ENCODE results near the gene TSPAN17. TPM values are rescaled to one million over a fixed set of nuclear protein-coding genes. Genes with fewer than 3 reads are reported as not detected.
A peak's percentile ranks its signal among the peaks of the same experiment; 100 is the strongest.

The TSPAN17 gene
- total and polyA plus RNA-seq, 9 of the 15 experiments (the other 6 are each of a cell fraction or from before 2014, with no cell fraction given), result 0.73 to 58.3 (median 34.5) TPM

GRCh38 chr5:176660860-176661641 is 13.8 kb downstream of the TSPAN17 start:
- peaks cover 11% of the 10 kb centered on the region; the same call in 1 of the 3 replicates for H3K36me3 ChIP-seq (ENCODE audit: control insufficient read depth, insufficient read depth, low read length)
- no peaks in the 10 kb centered on the region for H3K9me3 ChIP-seq (replicated peaks; ENCODE audit: control insufficient read depth, insufficient read depth, low read depth, low read length)
- H3K9ac ChIP-seq (ENCODE audit: insufficient read depth in 1 of 2, low read depth in 2 of 2, low read length in 2 of 2), result peak overlapping the region in 1 of 2 experiments; percentile 69; a peak in 2 of 4 replicates
- FAIRE-seq (peak; percentile 89), ATAC-seq (peak; percentile 96), DNase-seq (ENCODE audit: extremely low read depth in 1 of 4, low spot score in 3 of 4) (peak; percentile 89 to 92 (median 90))
- peaks cover 0 to 24% of the 10 kb centered on the region in 2 experiments; a peak in 2 of 5 replicates for H3K4me1 ChIP-seq (replicated peaks in 1 of 2; ENCODE audit: control insufficient read depth in 2 of 2, insufficient read depth in 2 of 2, low read length in 2 of 2)
- peaks cover 13% of the 10 kb centered on the region; the same call in 1 of the 2 replicates for H4K20me1 ChIP-seq (replicated peaks; ENCODE audit: control insufficient read depth, insufficient read depth, low read length)
- WGBS (ENCODE audit: insufficient coverage, low coverage, missing lambda C conversion rate), result 22% methylated on average over 31 of the region's 33 CpGs
- no peaks in the 10 kb centered on the region for H3K79me2 ChIP-seq (ENCODE audit: control insufficient read depth, insufficient read depth, low read length)
- ChIA-PET CTCF (ENCODE audit: low intra/inter-chr PET ratio) (interaction anchor here (0.7 to 1.4 kb wide), 6 partner anchors 10 to 451 kb away, joined by 3 to 8 read pairs (median 4); no protein-coding TSS in a partner anchor), POLR2A (interaction anchor here (0.6 to 1.9 kb wide), 8 partner anchors 9 to 453 kb away, joined by 3 to 6 read pairs (median 4); partner anchors contain the start of gene TSPAN17)
- H3K27ac ChIP-seq (ENCODE audit: extremely low read depth, low read depth, low read length), result no peak overlapping the region
- no peak overlapping the region for H2AFZ ChIP-seq (ENCODE audit: low read depth, low read length)
- peak overlapping the region; percentile 40; the same call in 1 of the 2 replicates for H3K4me2 ChIP-seq (ENCODE audit: insufficient read depth, low read length)
- in situ Hi-C loops (cut with MboI) (loop anchor here (5.0 to 10.0 kb wide), 2 partner anchors 294 to 451 kb away; no protein-coding TSS in a partner anchor), intact Hi-C loops (cut with micrococcal nuclease) (loop anchor here (1.0 to 10.0 kb wide), 3 partner anchors 144 to 451 kb away; no protein-coding TSS in a partner anchor)
- no TSS peak for BruUV-seq (replicated peaks)
- no peaks in the 10 kb centered on the region for H3K9me1 ChIP-seq (ENCODE audit: control insufficient read depth, insufficient read depth, low read length)
- H3K27me3 ChIP-seq (ENCODE audit: control insufficient read depth in 2 of 2, insufficient read depth in 2 of 2, low read length in 2 of 2), result peaks cover 20 to 47% of the 10 kb centered on the region in 2 experiments
- H3K4me3 ChIP-seq, result no peak overlapping the region
- TF ChIP-seq SUPT5H (IDR thresholded peaks at IDR 0.05), result no peak
- TF ChIP-seq, protein P1, sequence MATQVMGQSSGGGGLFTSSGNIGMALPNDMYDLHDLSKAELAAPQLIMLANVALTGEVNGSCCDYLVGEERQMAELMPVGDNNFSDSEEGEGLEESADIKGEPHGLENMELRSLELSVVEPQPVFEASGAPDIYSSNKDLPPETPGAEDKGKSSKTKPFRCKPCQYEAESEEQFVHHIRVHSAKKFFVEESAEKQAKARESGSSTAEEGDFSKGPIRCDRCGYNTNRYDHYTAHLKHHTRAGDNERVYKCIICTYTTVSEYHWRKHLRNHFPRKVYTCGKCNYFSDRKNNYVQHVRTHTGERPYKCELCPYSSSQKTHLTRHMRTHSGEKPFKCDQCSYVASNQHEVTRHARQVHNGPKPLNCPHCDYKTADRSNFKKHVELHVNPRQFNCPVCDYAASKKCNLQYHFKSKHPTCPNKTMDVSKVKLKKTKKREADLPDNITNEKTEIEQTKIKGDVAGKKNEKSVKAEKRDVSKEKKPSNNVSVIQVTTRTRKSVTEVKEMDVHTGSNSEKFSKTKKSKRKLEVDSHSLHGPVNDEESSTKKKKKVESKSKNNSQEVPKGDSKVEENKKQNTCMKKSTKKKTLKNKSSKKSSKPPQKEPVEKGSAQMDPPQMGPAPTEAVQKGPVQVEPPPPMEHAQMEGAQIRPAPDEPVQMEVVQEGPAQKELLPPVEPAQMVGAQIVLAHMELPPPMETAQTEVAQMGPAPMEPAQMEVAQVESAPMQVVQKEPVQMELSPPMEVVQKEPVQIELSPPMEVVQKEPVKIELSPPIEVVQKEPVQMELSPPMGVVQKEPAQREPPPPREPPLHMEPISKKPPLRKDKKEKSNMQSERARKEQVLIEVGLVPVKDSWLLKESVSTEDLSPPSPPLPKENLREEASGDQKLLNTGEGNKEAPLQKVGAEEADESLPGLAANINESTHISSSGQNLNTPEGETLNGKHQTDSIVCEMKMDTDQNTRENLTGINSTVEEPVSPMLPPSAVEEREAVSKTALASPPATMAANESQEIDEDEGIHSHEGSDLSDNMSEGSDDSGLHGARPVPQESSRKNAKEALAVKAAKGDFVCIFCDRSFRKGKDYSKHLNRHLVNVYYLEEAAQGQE (IDR thresholded peaks at IDR 0.05; ENCODE audit: borderline replicate concordance), result peak; percentile 89
- TF ChIP-seq, protein P1 (CRISPR knock-in tag; IDR thresholded peaks at IDR 0.05; ENCODE audit: low read depth), result 0 out of 2 replicates have a peak, but pooled peaks have one; percentile 50
- TF ChIP-seq EGR1 (conservative IDR thresholded peaks at IDR 0.05), result peak; percentile 95
- no peak for TF ChIP-seq LEF1 (IDR thresholded peaks at IDR 0.05)
- peak; percentile 62 for TF ChIP-seq POLR2G (IDR thresholded peaks at IDR 0.05; ENCODE audit: low read depth, low read length)
- TF ChIP-seq ETV1 (tag; conservative IDR thresholded peaks at IDR 0.05; ENCODE audit: low read depth), result no peak
- TF ChIP-seq RAD21 (CRISPR knock-in tag; conservative IDR thresholded peaks at IDR 0.05 in 1 of 2, IDR thresholded peaks at IDR 0.05 in 1 of 2), result peak; percentile 87 to 97
- TF ChIP-seq MTA1 (IDR thresholded peaks at IDR 0.05; ENCODE audit: borderline replicate concordance), result no peak
- 0 out of 2 replicates have a peak, but pooled peaks have one; percentile 2 for TF ChIP-seq MAFK (IDR thresholded peaks at IDR 0.05; ENCODE audit: low read length)
- no peak for TF ChIP-seq KAT8 (IDR thresholded peaks at IDR 0.05; ENCODE audit: low read depth)
